ENCODE measurements around the gene CLSTN2. TPM values are rescaled to one million over a fixed set of nuclear protein-coding genes. Genes with fewer than 3 reads are reported as not detected.

The CLSTN2 gene
- total and polyA plus RNA-seq, 4 donors, result 0.09 to 2.2 (median 0.55) TPM

GRCh38 chr3:140342668-140343067, 407.7 kb downstream of the CLSTN2 start:
- Histone ChIP-seq H3K9ac (ENCODE audit: low read depth in 1 of 2, low read length in 2 of 2) (no peak overlapping the region), H3K36me3 (ENCODE audit: control insufficient read depth in 4 of 4, insufficient read depth in 3 of 4, low read depth in 1 of 4, low read length in 3 of 4) (no peaks in the 10 kb centered on the region), H3K9me3 (ENCODE audit: control insufficient read depth in 4 of 4, low read length in 3 of 4) (no peaks in the 10 kb centered on the region), H3K4me1 (ENCODE audit: control insufficient read depth in 4 of 4, insufficient read depth in 4 of 4, low read length in 3 of 4) (no peaks in the 10 kb centered on the region), H3K27ac (ENCODE audit: low read depth in 1 of 2, low read length in 2 of 2) (no peak overlapping the region), H3K27me3 (ENCODE audit: control insufficient read depth in 4 of 4, insufficient read depth in 4 of 4, low read length in 3 of 4) (no peaks in the 10 kb centered on the region), H3K4me3 (ENCODE audit: low read depth in 1 of 3, low read length in 3 of 3) (no peak overlapping the region)
- TF ChIP-seq FOXA2 (IDR thresholded peaks at IDR 0.05), result no peak
- no peak for DNase-seq (ENCODE audit: low spot score)
- WGBS, result 61% methylated on average over 2 of the region's 2 CpGs

GRCh38 chr3:140343211-140344081, 408.5 kb downstream of the CLSTN2 start:
- no peaks in the 10 kb centered on the region for H3K9me3 ChIP-seq (ENCODE audit: control insufficient read depth in 4 of 4, low read length in 3 of 4)
- TF ChIP-seq SP1 (IDR thresholded peaks at IDR 0.05) (no peak), TAF1 (conservative IDR thresholded peaks at IDR 0.05) (no peak), NR2F2 (IDR thresholded peaks at IDR 0.05) (no peak), MAX (IDR thresholded peaks at IDR 0.05) (no peak), EGR1 (IDR thresholded peaks at IDR 0.05; ENCODE audit: low read depth in 2 of 2) (no peak), REST (IDR thresholded peaks at IDR 0.05) (no peak), HNF4A (conservative IDR thresholded peaks at IDR 0.05) (no peak), HNF4G (IDR thresholded peaks at IDR 0.05) (no peak), ATF3 (IDR thresholded peaks at IDR 0.05) (no peak), GABPA (IDR thresholded peaks at IDR 0.05 in 1 of 2, conservative IDR thresholded peaks at IDR 0.05 in 1 of 2) (no peak), FOXA2 (IDR thresholded peaks at IDR 0.05) (no peak), FOXA1 (IDR thresholded peaks at IDR 0.05) (no peak), RXRA (IDR thresholded peaks at IDR 0.05) (no peak), YY1 (IDR thresholded peaks at IDR 0.05) (no peak), CTCF (IDR thresholded peaks at IDR 0.05; ENCODE audit: low read depth, low read length, missing input control) (no peak), JUND (IDR thresholded peaks at IDR 0.05) (no peak)
- no peaks in the 10 kb centered on the region for H3K36me3 ChIP-seq (ENCODE audit: control insufficient read depth in 4 of 4, insufficient read depth in 3 of 4, low read depth in 1 of 4, low read length in 3 of 4)
- H3K9ac ChIP-seq (ENCODE audit: low read depth in 1 of 2, low read length in 2 of 2), result no peak overlapping the region
- H3K27ac ChIP-seq (ENCODE audit: low read depth in 1 of 2, low read length in 2 of 2), result no peak overlapping the region
- no peak overlapping the region for H3K4me3 ChIP-seq (ENCODE audit: low read depth in 1 of 3, low read length in 3 of 3)
- H3K4me1 ChIP-seq (ENCODE audit: control insufficient read depth in 4 of 4, insufficient read depth in 4 of 4, low read length in 3 of 4), result no peaks in the 10 kb centered on the region
- DNase-seq (ENCODE audit: low spot score), result no peak
- H3K27me3 ChIP-seq (ENCODE audit: control insufficient read depth in 4 of 4, insufficient read depth in 4 of 4, low read length in 3 of 4), result no peaks in the 10 kb centered on the region
- 83% methylated on average over 8 of the region's 8 CpGs for WGBS
